ENCODE results near the gene HDGFL1.
A peak's percentile ranks its signal among the peaks of the same experiment; 100 is the strongest.

HDGFL1 gene

GRCh38 chr6:22590423-22590822, 21.1 kb downstream of the HDGFL1 start:
- no peak for DNase-seq (ENCODE audit: low spot score)

GRCh38 chr6:22593895-22594294, 24.5 kb downstream of the HDGFL1 start:
- DNase-seq (ENCODE audit: low spot score) = no peak

GRCh38 chr6:22596011-22596410, 26.6 kb downstream of the HDGFL1 start:
- no peak for DNase-seq (ENCODE audit: low spot score)

DNA sequence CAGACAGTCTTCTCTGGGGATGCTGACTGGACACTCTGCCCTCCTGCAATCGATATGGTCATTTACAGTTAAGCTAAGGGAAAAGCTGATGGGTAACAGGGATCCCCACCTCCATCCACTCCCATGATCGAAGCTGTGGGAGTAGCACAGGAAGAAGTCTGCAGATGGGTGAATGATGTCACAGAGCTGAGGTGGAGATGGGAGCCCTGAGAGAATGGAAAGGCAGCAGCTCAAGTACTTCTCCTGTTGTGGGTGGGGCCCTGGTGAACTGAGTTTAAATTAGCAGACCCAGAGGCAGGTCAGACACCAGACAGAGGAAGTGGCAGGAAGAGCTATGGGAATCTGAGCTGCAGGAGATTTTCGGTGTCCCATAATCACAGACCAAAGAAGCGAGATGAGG, 29.0 kb downstream of the HDGFL1 start:
- DNase-seq (ENCODE audit: low spot score) = no peak

DNA sequence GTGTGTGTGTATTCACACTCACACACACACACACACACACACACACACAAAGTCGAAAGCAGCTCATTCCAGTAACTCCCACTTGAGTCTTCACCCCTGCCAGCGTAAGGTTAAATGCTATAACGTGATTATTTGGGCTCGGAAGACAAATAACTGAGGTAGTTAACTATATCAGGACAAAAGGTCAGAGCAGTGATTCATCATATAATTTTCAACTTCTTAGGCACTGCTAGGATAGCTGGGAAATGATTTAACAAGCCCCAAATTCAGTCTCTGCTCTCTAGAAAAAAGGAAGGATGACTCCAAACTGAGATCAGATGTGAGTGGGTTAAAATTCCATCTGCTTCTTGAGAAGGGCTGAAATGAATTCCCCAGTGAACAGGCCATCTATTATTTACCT, 30.7 kb downstream of the HDGFL1 start:
- DNase-seq (ENCODE audit: low spot score) = peak; percentile 27

- DNase-seq (ENCODE audit: low spot score) = no peak
Observed at GRCh38 chr6:22601984-22602383, 32.6 kb downstream of the HDGFL1 start.

- peak; percentile 47 for DNase-seq (ENCODE audit: low spot score)
Observed at GRCh38 chr6:22605736-22606135, 36.4 kb downstream of the HDGFL1 start.

GRCh38 chr6:22610127-22610526, 40.8 kb downstream of the HDGFL1 start:
- no peak for DNase-seq (ENCODE audit: low spot score)

GRCh38 chr6:22612236-22612635, 42.9 kb downstream of the HDGFL1 start:
- DNase-seq (ENCODE audit: low spot score) = no peak

GRCh38 chr6:22613051-22613450, 43.7 kb downstream of the HDGFL1 start:
- no peak for DNase-seq (ENCODE audit: low spot score)

GRCh38 chr6:22613695-22614094, 44.3 kb downstream of the HDGFL1 start:
- peak; percentile 71 for DNase-seq (ENCODE audit: low spot score)

GRCh38 chr6:22614547-22614946, 45.2 kb downstream of the HDGFL1 start:
- no peak for DNase-seq (ENCODE audit: low spot score)

DNA sequence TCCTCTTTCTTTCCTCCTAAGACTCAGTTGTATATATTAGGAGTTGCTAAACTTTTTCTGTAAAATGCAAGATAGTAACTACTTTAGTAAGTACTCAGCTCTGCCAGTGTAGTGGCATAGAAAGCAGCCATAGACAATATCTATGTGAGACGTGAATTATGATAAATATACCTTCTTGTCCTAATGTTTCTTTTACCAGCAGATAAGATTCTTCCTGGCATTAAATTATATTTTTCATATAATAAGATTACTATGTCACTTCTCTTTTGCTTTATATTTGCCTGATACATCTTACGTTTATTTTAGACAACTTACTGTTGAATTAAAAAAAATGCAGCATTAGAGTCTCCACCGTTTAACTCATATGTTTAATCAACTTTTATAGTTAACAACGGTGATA, 51.7 kb downstream of the HDGFL1 start:
- no peak for DNase-seq (ENCODE audit: low spot score)
